MM.1S (cell line): Measurements from ENCODE around the gene TMTC2.

ENCODE experiments used
- DNase-seq: peaks from one replicate; pipeline ENCODE4 v3.0.0-alpha.2; 2015
- H2AFZ ChIP-seq: fragments of 300-600 bp; sonication (generic); 2 replicates; pipeline ENCODE4 v1.6.0; 2016; ENCODE audit warnings: antibody characterized with exemption, low read length
- H3F3A ChIP-seq: fragments of 300-600 bp; sonication (generic); 2 replicates; pipeline ENCODE4 v1.6.1; 2016; ENCODE audit warnings: mild to moderate bottlenecking, antibody characterized with exemption, low read length, moderate library complexity, mixed read lengths; ENCODE audit not compliant: insufficient read depth
- H3K27ac ChIP-seq: fragments of 300-600 bp; sonication (generic); 2 replicates; pipeline ENCODE4 v1.5.1; 2016; ENCODE audit warnings: mild to moderate bottlenecking, low read length
- H3K27me3 ChIP-seq: fragments of 300-600 bp; sonication (generic); replicated peaks from 2 replicates; pipeline ENCODE4 v1.6.0; 2016; ENCODE audit warnings: low read length; ENCODE audit not compliant: insufficient read depth
- H3K36me3 ChIP-seq: fragments of 300-600 bp; sonication (generic); replicated peaks from 2 replicates; pipeline ENCODE4 v1.6.1; 2016; ENCODE audit warnings: mild to moderate bottlenecking, low read length, mixed read lengths; ENCODE audit not compliant: insufficient read depth
- H3K4me1 ChIP-seq: fragments of 300-600 bp; sonication (generic); 2 replicates; pipeline ENCODE4 v1.6.1; 2016; ENCODE audit warnings: low read length, mixed read lengths
- H3K4me2 ChIP-seq: fragments of 300-600 bp; sonication (generic); 2 replicates; pipeline ENCODE4 v1.6.0; 2016; ENCODE audit warnings: low read depth, low read length
- H3K4me3 ChIP-seq: fragments of 300-600 bp; sonication (generic); 2 replicates; pipeline ENCODE4 v1.5.1; 2016; ENCODE audit warnings: low read length, mixed read lengths
- H3K79me2 ChIP-seq: fragments of 300-600 bp; sonication (generic); 2 replicates; pipeline ENCODE4 v1.6.1; 2016; ENCODE audit warnings: mixed run types, low read length, mixed read lengths
- H3K9ac ChIP-seq: fragments of 300-600 bp; sonication (generic); 2 replicates; pipeline ENCODE4 v1.6.1; 2016; ENCODE audit warnings: low read length, mixed read lengths
- H3K9me2 ChIP-seq: fragments of 300-600 bp; sonication (generic); replicated peaks from 2 replicates; pipeline ENCODE4 v1.6.1; 2016; ENCODE audit warnings: mild to moderate bottlenecking, low read length, mixed read lengths; ENCODE audit not compliant: insufficient read depth
- H3K9me3 ChIP-seq: fragments of 300-600 bp; sonication (generic); replicated peaks from 2 replicates; pipeline ENCODE4 v1.6.1; 2016; ENCODE audit warnings: mild to moderate bottlenecking, low read length, mixed read lengths; ENCODE audit not compliant: insufficient read depth
- H4K20me1 ChIP-seq: fragments of 300-600 bp; sonication (generic); 2 replicates; pipeline ENCODE4 v1.6.1; 2016; ENCODE audit warnings: mild to moderate bottlenecking, low read length, moderate library complexity, mixed read lengths; ENCODE audit not compliant: insufficient read depth
- EZH2 ChIP-seq: fragments of 300-600 bp; sonication (generic); optimal IDR thresholded peaks from 2 replicates; pipeline ENCODE3; 2017; ENCODE audit warnings: low read depth, mild to moderate bottlenecking, antibody characterized with exemption, low read length, mixed read lengths
- EZH2phosphoT487 ChIP-seq: fragments of 300-600 bp; sonication (generic); IDR thresholded peaks from 2 replicates; pipeline ENCODE4 v1.6.1; 2018; ENCODE audit warnings: antibody characterized with exemption, low read length
- TF ChIP-seq, protein P1 (sequence below): fragments of 300-600 bp; sonication (generic); IDR thresholded peaks from 2 replicates; pipeline ENCODE4 v1.5.1; 2016; ENCODE audit warnings: antibody characterized with exemption, low read length, mixed read lengths

The TMTC2 gene

DNA sequence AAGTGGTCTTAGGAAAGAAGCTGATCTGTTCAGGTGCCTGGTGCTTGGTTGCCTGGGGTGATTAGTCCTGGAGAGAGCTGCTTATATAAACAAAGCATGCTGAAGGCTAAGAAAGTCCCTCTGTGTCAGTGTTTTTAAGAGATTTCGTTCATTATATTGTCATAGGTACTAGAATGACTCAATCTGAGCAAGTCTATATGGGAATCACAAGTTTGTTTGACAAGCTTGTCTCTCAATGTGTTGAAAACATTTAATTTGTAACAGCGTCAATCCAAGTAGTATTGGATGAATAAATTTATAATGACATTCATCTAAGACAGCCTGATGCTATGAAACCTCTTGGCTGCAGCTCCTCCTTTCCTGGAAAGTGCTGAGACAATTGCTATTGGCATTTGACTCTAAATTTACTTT is 256.3 kb downstream of the TMTC2 start:
- no peak overlapping the region for H3K9ac ChIP-seq
- no peak overlapping the region for H3K4me3 ChIP-seq
- H3K27ac ChIP-seq: no peak overlapping the region
- no peak overlapping the region for H3K4me2 ChIP-seq
- TF ChIP-seq, protein P1, sequence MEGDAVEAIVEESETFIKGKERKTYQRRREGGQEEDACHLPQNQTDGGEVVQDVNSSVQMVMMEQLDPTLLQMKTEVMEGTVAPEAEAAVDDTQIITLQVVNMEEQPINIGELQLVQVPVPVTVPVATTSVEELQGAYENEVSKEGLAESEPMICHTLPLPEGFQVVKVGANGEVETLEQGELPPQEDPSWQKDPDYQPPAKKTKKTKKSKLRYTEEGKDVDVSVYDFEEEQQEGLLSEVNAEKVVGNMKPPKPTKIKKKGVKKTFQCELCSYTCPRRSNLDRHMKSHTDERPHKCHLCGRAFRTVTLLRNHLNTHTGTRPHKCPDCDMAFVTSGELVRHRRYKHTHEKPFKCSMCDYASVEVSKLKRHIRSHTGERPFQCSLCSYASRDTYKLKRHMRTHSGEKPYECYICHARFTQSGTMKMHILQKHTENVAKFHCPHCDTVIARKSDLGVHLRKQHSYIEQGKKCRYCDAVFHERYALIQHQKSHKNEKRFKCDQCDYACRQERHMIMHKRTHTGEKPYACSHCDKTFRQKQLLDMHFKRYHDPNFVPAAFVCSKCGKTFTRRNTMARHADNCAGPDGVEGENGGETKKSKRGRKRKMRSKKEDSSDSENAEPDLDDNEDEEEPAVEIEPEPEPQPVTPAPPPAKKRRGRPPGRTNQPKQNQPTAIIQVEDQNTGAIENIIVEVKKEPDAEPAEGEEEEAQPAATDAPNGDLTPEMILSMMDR: no peak
- TF ChIP-seq EZH2phosphoT487 (no peak), EZH2 (no peak)
- H3K79me2 ChIP-seq: no peaks in the 10 kb centered on the region
- no peaks in the 10 kb centered on the region; the same call in 1 of the 2 replicates for H3K9me3 ChIP-seq
- no peaks in the 10 kb centered on the region for H3F3A ChIP-seq
- no peaks in the 10 kb centered on the region for H3K9me2 ChIP-seq
- no peaks in the 10 kb centered on the region for H3K27me3 ChIP-seq
- no peaks in the 10 kb centered on the region for H3K4me1 ChIP-seq
- no peaks in the 10 kb centered on the region for H3K36me3 ChIP-seq
- no peaks in the 10 kb centered on the region for H4K20me1 ChIP-seq
- no peak overlapping the region for H2AFZ ChIP-seq
- no peak for DNase-seq

DNA sequence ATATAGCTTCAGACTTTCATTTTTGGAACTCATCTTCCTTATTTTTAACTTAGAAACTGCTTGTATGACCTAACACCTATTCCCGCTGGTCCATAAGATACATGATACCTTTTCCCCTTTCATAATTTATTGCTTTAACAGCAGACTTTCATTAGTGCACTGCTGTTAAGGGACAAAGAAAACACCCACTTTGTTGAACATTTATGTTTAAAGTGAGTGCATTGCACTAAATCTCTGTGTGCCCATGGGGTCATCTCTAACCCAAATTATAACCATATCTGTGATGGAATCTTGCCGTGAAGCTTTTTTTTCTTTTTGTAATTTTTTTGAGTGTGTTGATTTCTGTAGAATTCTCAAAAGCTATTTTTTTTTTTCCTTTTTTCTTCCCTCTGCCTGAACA is 261.8 kb downstream of the TMTC2 start:
- Histone ChIP-seq H3K79me2 (no peaks in the 10 kb centered on the region), H3F3A (no peaks in the 10 kb centered on the region), H3K4me1 (no peaks in the 10 kb centered on the region), H3K9me2 (no peaks in the 10 kb centered on the region), H3K9ac (no peak overlapping the region), H3K27me3 (no peaks in the 10 kb centered on the region), H3K4me2 (no peak overlapping the region), H3K9me3 (no peaks in the 10 kb centered on the region; the same call in 1 of the 2 replicates), H3K4me3 (no peak overlapping the region), H2AFZ (no peak overlapping the region), H3K36me3 (no peaks in the 10 kb centered on the region), H3K27ac (no peak overlapping the region), H4K20me1 (no peaks in the 10 kb centered on the region)
- no peak for DNase-seq
- TF ChIP-seq, protein P1: no peak
- TF ChIP-seq EZH2 (no peak), EZH2phosphoT487 (no peak)

- no peak for TF ChIP-seq EZH2
- no peak for TF ChIP-seq EZH2phosphoT487
- TF ChIP-seq, protein P1: no peak
- Histone ChIP-seq H3K27me3 (no peaks in the 10 kb centered on the region), H3K9me2 (no peaks in the 10 kb centered on the region), H3K4me3 (no peak overlapping the region), H3F3A (no peaks in the 10 kb centered on the region), H3K9ac (no peak overlapping the region), H3K9me3 (no peaks in the 10 kb centered on the region), H3K27ac (no peak overlapping the region), H3K79me2 (no peaks in the 10 kb centered on the region), H3K4me1 (no peaks in the 10 kb centered on the region), H2AFZ (no peak overlapping the region), H4K20me1 (no peaks in the 10 kb centered on the region), H3K4me2 (no peak overlapping the region), H3K36me3 (no peaks in the 10 kb centered on the region)
- DNase-seq: no peak
These were observed 263.6 kb downstream of the TMTC2 start for GRCh38 chr12:82950356-82950755.
